Measurements from ENCODE around the gene FZD10.

The FZD10 gene

GRCh38 chr12:130201037-130201436 is 38.8 kb downstream of the FZD10 start:
- no peak for DNase-seq (ENCODE audit: low read depth in 2 of 2)
- no peak for TF ChIP-seq CTCF (IDR thresholded peaks at IDR 0.05; ENCODE audit: low read depth, low read length)
- H3K4me3 ChIP-seq (replicated peaks in 1 of 2; ENCODE audit: low read depth in 2 of 2, low read length in 2 of 2), result no peak overlapping the region

- DNase-seq (ENCODE audit: low read depth in 2 of 2), result no peak
- no peak overlapping the region for H3K4me3 ChIP-seq (replicated peaks in 1 of 2; ENCODE audit: low read depth in 2 of 2, low read length in 2 of 2)
- TF ChIP-seq CTCF (IDR thresholded peaks at IDR 0.05; ENCODE audit: low read depth, low read length), result no peak
Observed at GRCh38 chr12:130202201-130202600, 39.9 kb downstream of the FZD10 start.

- TF ChIP-seq CTCF (IDR thresholded peaks at IDR 0.05; ENCODE audit: low read depth, low read length), result no peak
- H3K4me3 ChIP-seq (replicated peaks in 1 of 2; ENCODE audit: low read depth in 2 of 2, low read length in 2 of 2), result no peak overlapping the region
- DNase-seq (ENCODE audit: low read depth in 2 of 2), result no peak
Observed at GRCh38 chr12:130203151-130203550, 40.9 kb downstream of the FZD10 start.

- no peak overlapping the region for H3K4me3 ChIP-seq (replicated peaks in 1 of 2; ENCODE audit: low read depth in 2 of 2, low read length in 2 of 2)
- no peak for TF ChIP-seq CTCF (IDR thresholded peaks at IDR 0.05; ENCODE audit: low read depth, low read length)
- no peak for DNase-seq (ENCODE audit: low read depth in 2 of 2)
Observed at GRCh38 chr12:130204541-130204953, 42.3 kb downstream of the FZD10 start.

GRCh38 chr12:130205495-130205894 is 43.2 kb downstream of the FZD10 start:
- no peak for TF ChIP-seq CTCF (IDR thresholded peaks at IDR 0.05; ENCODE audit: low read depth, low read length)
- H3K4me3 ChIP-seq (replicated peaks in 1 of 2; ENCODE audit: low read depth in 2 of 2, low read length in 2 of 2), result no peak overlapping the region
- DNase-seq (ENCODE audit: low read depth in 2 of 2), result no peak

- no peak for TF ChIP-seq CTCF (IDR thresholded peaks at IDR 0.05; ENCODE audit: low read depth, low read length)
Observed at GRCh38 chr12:130212384-130212989, 50.2 kb downstream of the FZD10 start.

GRCh38 chr12:130213249-130213648 is 51.0 kb downstream of the FZD10 start:
- no peak overlapping the region for H3K4me3 ChIP-seq (replicated peaks in 1 of 2; ENCODE audit: low read depth in 2 of 2, low read length in 2 of 2)
- no peak for TF ChIP-seq CTCF (IDR thresholded peaks at IDR 0.05; ENCODE audit: low read depth, low read length)
- DNase-seq (ENCODE audit: low read depth in 2 of 2), result no peak

More at GRCh38 chr12:130212384-130212989, 50.2 kb downstream of the FZD10 start:
- no peak overlapping the region for H3K4me3 ChIP-seq (replicated peaks in 1 of 2; ENCODE audit: low read depth in 2 of 2, low read length in 2 of 2)
- DNase-seq (ENCODE audit: low read depth in 2 of 2), result no peak

Measured in cardiac fibroblast (primary cell).